SH-SY5Y (cell line): Measurements from ENCODE around the gene CLDN18.

ENCODE experiments used
- GATA2 ChIP-seq: IDR thresholded peaks from 2 replicates; pipeline ENCODE4 v1.6.1; 2011; ENCODE audit warnings: mild to moderate bottlenecking, low read depth, low read length
- GATA3 ChIP-seq: IDR thresholded peaks from 2 replicates; pipeline ENCODE4 v1.6.1; 2011; ENCODE audit warnings: low read depth, mild to moderate bottlenecking, low read length, moderate library complexity

DNA sequence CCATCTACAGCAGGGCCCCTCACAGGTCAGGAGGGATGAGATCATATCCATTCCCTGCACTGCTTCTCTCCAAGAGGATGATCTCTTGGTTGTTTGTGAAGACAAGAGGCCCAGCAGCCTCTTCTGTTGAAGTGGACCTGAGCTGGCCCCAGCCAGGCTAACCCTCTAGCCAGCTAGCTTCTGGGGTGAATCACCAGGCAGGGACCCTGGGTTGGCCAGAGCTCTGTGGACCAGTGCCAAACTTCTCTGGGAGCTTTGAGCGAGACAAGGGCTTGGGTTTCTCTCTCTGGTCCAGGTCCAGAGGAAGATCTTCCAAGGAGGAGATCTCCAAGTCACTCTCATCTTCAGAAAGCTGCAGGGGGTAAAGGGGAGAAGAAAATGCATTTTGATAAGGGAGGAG, 52.7 kb downstream of the CLDN18 start:
- TF ChIP-seq GATA2 (no peak), GATA3 (no peak)
